Measurements from ENCODE around the gene SOAT1.

SOAT1 gene

GRCh38 chr1:179252606-179253005, 41.0 kb upstream of the SOAT1 start:
- no peak overlapping the region for H2AFZ ChIP-seq (ENCODE audit: low read depth, low read length, severe bottlenecking)
- no peaks in the 10 kb centered on the region for H3K36me3 ChIP-seq (ENCODE audit: low read length)
- H3K27ac ChIP-seq (ENCODE audit: low read depth, low read length): no peak overlapping the region
- no peak overlapping the region for H3K4me3 ChIP-seq (ENCODE audit: insufficient read depth, low read length, poor library complexity, severe bottlenecking)
- H3K79me2 ChIP-seq (ENCODE audit: insufficient read depth, low read length): no peaks in the 10 kb centered on the region
- no peak overlapping the region for H3K9ac ChIP-seq (ENCODE audit: low read length)
- H3K9me3 ChIP-seq (ENCODE audit: insufficient read depth, low read length): no peaks in the 10 kb centered on the region
- no peaks in the 10 kb centered on the region for H4K20me1 ChIP-seq (ENCODE audit: low read depth, low read length)
- TF ChIP-seq EZH2phosphoT487 (conservative IDR thresholded peaks at IDR 0.05; ENCODE audit: low read length): no peak
- no peak for TF ChIP-seq CTCF (IDR thresholded peaks at IDR 0.05; ENCODE audit: insufficient read depth, low read length, poor library complexity, severe bottlenecking)
- no peaks in the 10 kb centered on the region for H3K27me3 ChIP-seq (ENCODE audit: low read length)
- no peaks in the 10 kb centered on the region for H3F3A ChIP-seq (ENCODE audit: insufficient read depth)
- no peaks in the 10 kb centered on the region for H3K9me2 ChIP-seq (replicated peaks; ENCODE audit: insufficient read depth, low read length)
- H3K4me2 ChIP-seq (ENCODE audit: low read depth, low read length, poor library complexity, severe bottlenecking): no peak overlapping the region

- no peaks in the 10 kb centered on the region for H3K9me3 ChIP-seq (ENCODE audit: insufficient read depth, low read length)
- no peak overlapping the region for H2AFZ ChIP-seq (ENCODE audit: low read depth, low read length, severe bottlenecking)
- TF ChIP-seq EZH2phosphoT487 (conservative IDR thresholded peaks at IDR 0.05; ENCODE audit: low read length) (no peak), CTCF (IDR thresholded peaks at IDR 0.05; ENCODE audit: insufficient read depth, low read length, poor library complexity, severe bottlenecking) (no peak)
- no peaks in the 10 kb centered on the region for H3K9me2 ChIP-seq (replicated peaks; ENCODE audit: insufficient read depth, low read length)
- no peak overlapping the region for H3K4me3 ChIP-seq (ENCODE audit: insufficient read depth, low read length, poor library complexity, severe bottlenecking)
- H3F3A ChIP-seq (ENCODE audit: insufficient read depth): no peaks in the 10 kb centered on the region
- H3K79me2 ChIP-seq (ENCODE audit: insufficient read depth, low read length): no peaks in the 10 kb centered on the region
- H3K27ac ChIP-seq (ENCODE audit: low read depth, low read length): no peak overlapping the region
- H3K4me2 ChIP-seq (ENCODE audit: low read depth, low read length, poor library complexity, severe bottlenecking): no peak overlapping the region
- H3K36me3 ChIP-seq (ENCODE audit: low read length): no peaks in the 10 kb centered on the region
- H3K27me3 ChIP-seq (ENCODE audit: low read length): no peaks in the 10 kb centered on the region
- no peaks in the 10 kb centered on the region for H4K20me1 ChIP-seq (ENCODE audit: low read depth, low read length)
- H3K9ac ChIP-seq (ENCODE audit: low read length): no peak overlapping the region
These were observed 40.2 kb upstream of the SOAT1 start for GRCh38 chr1:179253286-179253972.

GRCh38 chr1:179262183-179262582, 31.4 kb upstream of the SOAT1 start:
- Histone ChIP-seq H3K4me3 (ENCODE audit: insufficient read depth, low read length, poor library complexity, severe bottlenecking) (no peak overlapping the region), H3K79me2 (ENCODE audit: insufficient read depth, low read length) (no peaks in the 10 kb centered on the region), H3K9me3 (ENCODE audit: insufficient read depth, low read length) (no peaks in the 10 kb centered on the region), H3K9ac (ENCODE audit: low read length) (no peak overlapping the region), H3K27me3 (ENCODE audit: low read length) (no peaks in the 10 kb centered on the region), H3F3A (ENCODE audit: insufficient read depth) (no peaks in the 10 kb centered on the region), H3K9me2 (replicated peaks; ENCODE audit: insufficient read depth, low read length) (no peaks in the 10 kb centered on the region), H3K36me3 (ENCODE audit: low read length) (no peaks in the 10 kb centered on the region), H3K4me2 (ENCODE audit: low read depth, low read length, poor library complexity, severe bottlenecking) (no peak overlapping the region), H4K20me1 (ENCODE audit: low read depth, low read length) (no peaks in the 10 kb centered on the region), H2AFZ (ENCODE audit: low read depth, low read length, severe bottlenecking) (no peak overlapping the region), H3K27ac (ENCODE audit: low read depth, low read length) (no peak overlapping the region)
- no peak for TF ChIP-seq CTCF (IDR thresholded peaks at IDR 0.05; ENCODE audit: insufficient read depth, low read length, poor library complexity, severe bottlenecking)
- no peak for TF ChIP-seq EZH2phosphoT487 (conservative IDR thresholded peaks at IDR 0.05; ENCODE audit: low read length)

All from SU-DHL-6 (cell line).